HUES64 (cell line): Measurements from ENCODE around the gene SLC9C1.

ENCODE experiments used
- H3K27ac ChIP-seq: 2 replicates; pipeline ENCODE4 v1.7.0; 2013; ENCODE audit warnings: low read depth, low read length, inconsistent platforms
- H3K27me3 ChIP-seq: 2 replicates; pipeline ENCODE4 v1.6.1; 2013; ENCODE audit warnings: mild to moderate bottlenecking, low read length; ENCODE audit not compliant: insufficient read depth
- H3K36me3 ChIP-seq: 2 replicates; pipeline ENCODE4 v1.6.1; 2013; ENCODE audit warnings: mild to moderate bottlenecking, low read length; ENCODE audit not compliant: insufficient read depth
- H3K4me1 ChIP-seq: 2 replicates; pipeline ENCODE4 v1.6.1; 2013; ENCODE audit warnings: mild to moderate bottlenecking, low read length, moderate library complexity; ENCODE audit not compliant: insufficient read depth
- H3K4me3 ChIP-seq: 2 replicates; pipeline ENCODE4 v1.5.1; 2013; ENCODE audit warnings: mild to moderate bottlenecking, low read length, moderate library complexity
- H3K9ac ChIP-seq: 2 replicates; pipeline ENCODE4 v1.6.1; 2013; ENCODE audit warnings: mild to moderate bottlenecking, low read depth, low read length
- H3K9me3 ChIP-seq: 2 replicates; pipeline ENCODE4 v1.6.1; 2013; ENCODE audit warnings: low read depth, low read length; ENCODE audit not compliant: insufficient read depth
- WGBS: fragments of 150-250, 120-280 bp; methylation state at CpG from one replicate; pipeline ENCODE4 v1.1.7; 2013; ENCODE audit warnings: missing lambda C conversion rate; 5-methylcytosine and 5-hydroxymethylcytosine counted together

The SLC9C1 gene

GRCh38 chr3:112130638-112130993 lies 163.4 kb downstream of the SLC9C1 start:
- no peak overlapping the region for H3K9ac ChIP-seq
- no peaks in the 10 kb centered on the region for H3K27me3 ChIP-seq
- H3K4me1 ChIP-seq, result peaks cover 42% of the 10 kb centered on the region
- H3K27ac ChIP-seq, result no peak overlapping the region
- no peaks in the 10 kb centered on the region for H3K9me3 ChIP-seq
- H3K4me3 ChIP-seq, result no peak overlapping the region
- H3K36me3 ChIP-seq, result no peaks in the 10 kb centered on the region
- 93% methylated on average over 3 of the region's 3 CpGs for WGBS

GRCh38 chr3:112129925-112130637 lies 163.9 kb downstream of the SLC9C1 start:
- no peak overlapping the region; the same call in 1 of the 2 replicates for H3K9ac ChIP-seq
- peaks cover 47% of the 10 kb centered on the region for H3K4me1 ChIP-seq
- H3K36me3 ChIP-seq, result no peaks in the 10 kb centered on the region
- H3K27ac ChIP-seq, result peak overlapping the region; percentile 1; the same call in 1 of the 2 replicates
- H3K27me3 ChIP-seq, result no peaks in the 10 kb centered on the region
- H3K4me3 ChIP-seq, result no peak overlapping the region
- H3K9me3 ChIP-seq, result no peaks in the 10 kb centered on the region
- 95% methylated on average over 4 of the region's 4 CpGs for WGBS

- Histone ChIP-seq H3K36me3 (no peaks in the 10 kb centered on the region), H3K9me3 (no peaks in the 10 kb centered on the region), H3K27ac (peak overlapping the region; percentile 12; the same call in 1 of the 2 replicates), H3K4me1 (peaks cover 51% of the 10 kb centered on the region), H3K9ac (peak overlapping the region; percentile 24; the same call in 1 of the 2 replicates), H3K4me3 (no peak overlapping the region), H3K27me3 (no peaks in the 10 kb centered on the region)
- WGBS, result 76% methylated on average over 7 of the region's 7 CpGs
These were observed 164.9 kb downstream of the SLC9C1 start for GRCh38 chr3:112128843-112129727.

- H3K4me1 ChIP-seq, result peaks cover 51% of the 10 kb centered on the region
- no peaks in the 10 kb centered on the region for H3K36me3 ChIP-seq
- no peaks in the 10 kb centered on the region for H3K9me3 ChIP-seq
- no peaks in the 10 kb centered on the region for H3K27me3 ChIP-seq
- H3K4me3 ChIP-seq, result no peak overlapping the region
- H3K27ac ChIP-seq, result peak overlapping the region; percentile 3; the same call in 1 of the 2 replicates
- H3K9ac ChIP-seq, result peak overlapping the region; percentile 22; the same call in 1 of the 2 replicates
- 91% methylated on average over 9 of the region's 10 CpGs for WGBS
These were observed 166.2 kb downstream of the SLC9C1 start for GRCh38 chr3:112127522-112128494.

GRCh38 chr3:112126511-112126911 lies 167.5 kb downstream of the SLC9C1 start:
- peak overlapping the region; percentile 22; the same call in 1 of the 2 replicates for H3K9ac ChIP-seq
- peaks cover 51% of the 10 kb centered on the region for H3K4me1 ChIP-seq
- no peaks in the 10 kb centered on the region for H3K27me3 ChIP-seq
- H3K36me3 ChIP-seq, result no peaks in the 10 kb centered on the region
- peak overlapping the region; percentile 76 for H3K27ac ChIP-seq
- H3K9me3 ChIP-seq, result no peaks in the 10 kb centered on the region
- WGBS, result 43% methylated on average over 1 of the region's 1 CpG
- H3K4me3 ChIP-seq, result no peak overlapping the region

- Histone ChIP-seq H3K9ac (peak overlapping the region; percentile 15; the same call in 1 of the 2 replicates), H3K27me3 (no peaks in the 10 kb centered on the region), H3K36me3 (no peaks in the 10 kb centered on the region), H3K4me3 (no peak overlapping the region), H3K4me1 (peaks cover 53% of the 10 kb centered on the region), H3K27ac (peak overlapping the region; percentile 32), H3K9me3 (no peaks in the 10 kb centered on the region)
- 74% methylated on average over 5 of the region's 5 CpGs for WGBS
These were observed 169.0 kb downstream of the SLC9C1 start for GRCh38 chr3:112124907-112125607.

GRCh38 chr3:112123548-112123947 lies 170.5 kb downstream of the SLC9C1 start:
- H3K4me1 ChIP-seq, result peaks cover 47% of the 10 kb centered on the region
- no peaks in the 10 kb centered on the region for H3K36me3 ChIP-seq
- no peak overlapping the region for H3K27ac ChIP-seq
- no peaks in the 10 kb centered on the region for H3K27me3 ChIP-seq
- H3K9ac ChIP-seq, result no peak overlapping the region
- no peaks in the 10 kb centered on the region for H3K9me3 ChIP-seq
- H3K4me3 ChIP-seq, result no peak overlapping the region
- 89% methylated on average over 2 of the region's 2 CpGs for WGBS

- Histone ChIP-seq H3K9me3 (no peaks in the 10 kb centered on the region), H3K4me3 (no peak overlapping the region), H3K9ac (no peak overlapping the region), H3K27ac (no peak overlapping the region), H3K4me1 (peaks cover 40% of the 10 kb centered on the region), H3K27me3 (no peaks in the 10 kb centered on the region), H3K36me3 (no peaks in the 10 kb centered on the region)
These were observed 171.1 kb downstream of the SLC9C1 start for GRCh38 chr3:112122870-112123269.

- Histone ChIP-seq H3K27me3 (no peaks in the 10 kb centered on the region), H3K27ac (no peak overlapping the region), H3K9ac (no peak overlapping the region), H3K4me1 (peaks cover 30% of the 10 kb centered on the region), H3K36me3 (peaks cover 6% of the 10 kb centered on the region), H3K4me3 (no peak overlapping the region), H3K9me3 (no peaks in the 10 kb centered on the region)
- WGBS, result 98% methylated on average over 2 of the region's 2 CpGs
These were observed 172.2 kb downstream of the SLC9C1 start for GRCh38 chr3:112121577-112122547.
